ENCODE measurements around the gene CST7.

DNA sequence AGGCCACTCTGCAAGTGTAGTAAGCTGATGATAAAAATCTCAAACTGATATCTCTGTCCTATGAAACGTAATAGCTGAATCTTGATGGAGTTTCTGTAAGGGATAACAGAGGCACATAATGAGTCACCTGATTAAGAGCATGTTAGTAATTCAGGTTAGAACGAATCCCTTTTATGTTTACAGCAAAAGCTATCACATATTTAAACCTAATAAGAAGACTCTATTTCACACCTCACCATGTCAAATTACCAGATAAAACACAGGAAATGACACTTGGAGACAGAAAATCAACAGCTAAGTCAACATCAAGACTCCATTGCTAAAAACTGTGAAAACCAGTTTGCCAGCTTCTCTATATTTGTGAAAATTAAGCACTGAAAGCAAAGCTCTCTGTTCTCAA, 11.8 kb downstream of the CST7 start:
- TF ChIP-seq, protein P1, sequence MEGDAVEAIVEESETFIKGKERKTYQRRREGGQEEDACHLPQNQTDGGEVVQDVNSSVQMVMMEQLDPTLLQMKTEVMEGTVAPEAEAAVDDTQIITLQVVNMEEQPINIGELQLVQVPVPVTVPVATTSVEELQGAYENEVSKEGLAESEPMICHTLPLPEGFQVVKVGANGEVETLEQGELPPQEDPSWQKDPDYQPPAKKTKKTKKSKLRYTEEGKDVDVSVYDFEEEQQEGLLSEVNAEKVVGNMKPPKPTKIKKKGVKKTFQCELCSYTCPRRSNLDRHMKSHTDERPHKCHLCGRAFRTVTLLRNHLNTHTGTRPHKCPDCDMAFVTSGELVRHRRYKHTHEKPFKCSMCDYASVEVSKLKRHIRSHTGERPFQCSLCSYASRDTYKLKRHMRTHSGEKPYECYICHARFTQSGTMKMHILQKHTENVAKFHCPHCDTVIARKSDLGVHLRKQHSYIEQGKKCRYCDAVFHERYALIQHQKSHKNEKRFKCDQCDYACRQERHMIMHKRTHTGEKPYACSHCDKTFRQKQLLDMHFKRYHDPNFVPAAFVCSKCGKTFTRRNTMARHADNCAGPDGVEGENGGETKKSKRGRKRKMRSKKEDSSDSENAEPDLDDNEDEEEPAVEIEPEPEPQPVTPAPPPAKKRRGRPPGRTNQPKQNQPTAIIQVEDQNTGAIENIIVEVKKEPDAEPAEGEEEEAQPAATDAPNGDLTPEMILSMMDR (IDR thresholded peaks at IDR 0.05; ENCODE audit: extremely low read depth in 1 of 2, insufficient read depth in 1 of 2, low read depth in 1 of 2, low read length in 2 of 2) = no peak
- TF ChIP-seq POLR2A (IDR thresholded peaks at IDR 0.05; ENCODE audit: low read depth, low read length) = no peak
- TF ChIP-seq MYC (IDR thresholded peaks at IDR 0.05; ENCODE audit: low read depth, low read length) = no peak
- no peak for TF ChIP-seq EZH2 (IDR thresholded peaks at IDR 0.05; ENCODE audit: borderline replicate concordance, low read depth, low read length, severe bottlenecking)
- TF ChIP-seq POLR2AphosphoS5 (IDR thresholded peaks at IDR 0.05; ENCODE audit: insufficient read depth, low read depth, low read length) = no peak
- no peak for TF ChIP-seq GATA2 (IDR thresholded peaks at IDR 0.05; ENCODE audit: insufficient read depth, insufficient read length, low read depth, low read length)
- TF ChIP-seq JUN (IDR thresholded peaks at IDR 0.05; ENCODE audit: borderline replicate concordance, insufficient read depth, insufficient read length, low read depth) = no peak

Measured in endothelial cell of umbilical vein (primary cell).